OCI-LY7 (cell line): ENCODE results near the gene ARHGEF11. TPM values are rescaled to one million over a fixed set of nuclear protein-coding genes. Genes with fewer than 3 reads are reported as not detected.

ENCODE experiments used
- BruUV-seq: library from RNA; stranded (reverse); fragments of 400-500 nt; replicated peaks from 2 replicates; lab custom pipeline; 2021; lab: Mats Ljungman, UMichigan
- CTCF ChIA-PET: fragments of 300-600 bp; sonication (Branson Sonifier 250); formaldehyde crosslinking; loops from one replicate; lab custom pipeline; 2022; ENCODE audit warnings: antibody characterized with exemption; ENCODE audit not compliant: unreplicated experiment; lab: Charles Lee
- POLR2A ChIA-PET: fragments of 300-600 bp; sonication (Branson Sonifier 250); formaldehyde crosslinking; loops from one replicate; lab custom pipeline; 2022; ENCODE audit warnings: antibody characterized with exemption; lab: Charles Lee
- DNase-seq: peaks from one replicate; pipeline ENCODE4 v3.0.0-alpha.2; 2015; ENCODE audit warnings: low spot score
- H2AFZ ChIP-seq: fragments of 200-600 bp; sonication (generic), shearing (Covaris generic); 2 replicates; pipeline ENCODE4 v1.6.1; 2014; ENCODE audit warnings: mild to moderate bottlenecking, antibody characterized with exemption, low read length, moderate library complexity
- H3K27ac ChIP-seq: fragments of 200-600 bp; sonication (generic); 2 replicates; pipeline ENCODE4 v1.5.1; 2014; ENCODE audit warnings: mixed run types, low read depth, mild to moderate bottlenecking, moderate library complexity, low read length, inconsistent platforms; ENCODE audit not compliant: poor library complexity, severe bottlenecking
- H3K36me3 ChIP-seq: fragments of 200-600 bp; sonication (generic); 2 replicates; pipeline ENCODE4 v1.6.1; 2014; ENCODE audit warnings: mild to moderate bottlenecking, antibody characterized with exemption, low read length, moderate library complexity, mixed read lengths; ENCODE audit not compliant: insufficient read depth
- H3K4me1 ChIP-seq: fragments of 200-600 bp; sonication (generic); 2 replicates; pipeline ENCODE4 v1.5.1; 2014; ENCODE audit warnings: mild to moderate bottlenecking, low read length; ENCODE audit not compliant: insufficient read depth, poor library complexity, severe bottlenecking
- H3K4me2 ChIP-seq: fragments of 200-600 bp; sonication (generic); 2 replicates; pipeline ENCODE4 v1.6.1; 2014; ENCODE audit warnings: mild to moderate bottlenecking, low read length
- H3K4me3 ChIP-seq: fragments of 200-600 bp; sonication (generic); 2 replicates; pipeline ENCODE4 v1.5.1; 2014; ENCODE audit warnings: mild to moderate bottlenecking, low read depth, low read length; ENCODE audit not compliant: poor library complexity, severe bottlenecking
- H3K79me2 ChIP-seq: fragments of 200-600 bp; sonication (generic); 2 replicates; pipeline ENCODE4 v1.6.1; 2016; ENCODE audit warnings: low read depth, mild to moderate bottlenecking, low read length, moderate library complexity, mixed read lengths; ENCODE audit not compliant: insufficient read depth
- H3K9me2 ChIP-seq: fragments of 200-600 bp; sonication (generic); 2 replicates; pipeline ENCODE4 v1.6.1; 2016; ENCODE audit warnings: mild to moderate bottlenecking, low read length, mixed read lengths; ENCODE audit not compliant: insufficient read depth
- H3K9me3 ChIP-seq: fragments of 200-600 bp; sonication (generic); 2 replicates; pipeline ENCODE4 v1.6.1; 2014; ENCODE audit warnings: mild to moderate bottlenecking, mixed run types, low read length, mixed read lengths
- H4K20me1 ChIP-seq: fragments of 200-600 bp; sonication (generic); 2 replicates; pipeline ENCODE4 v1.6.1; 2014; ENCODE audit warnings: mild to moderate bottlenecking, antibody characterized with exemption, low read length, moderate library complexity, mixed read lengths; ENCODE audit not compliant: insufficient read depth
- EZH2phosphoT487 ChIP-seq: fragments of 200-600 bp; sonication (generic); IDR thresholded peaks from 2 replicates; pipeline ENCODE4 v1.6.1; 2018; ENCODE audit warnings: low read depth, borderline replicate concordance, mild to moderate bottlenecking, mixed run types, antibody characterized with exemption, low read length, moderate library complexity, mixed read lengths
- intact Hi-C: fragments of 100-400 bp; cut with micrococcal nuclease; formaldehyde crosslinking; loops from one replicate; pipeline ENCODE4 v1.10.0; 2022; ENCODE audit not compliant: unreplicated experiment
- total RNA-seq, 2 experiments: library from RNA; depleted of rRNA in 1 of 2; stranded (reverse); fragments of >200 nt in 1 of 2; shearing (Covaris generic) in 1 of 2; gene quantifications; 2 replicates each; pipeline ENCODE4 v1.2.3, GENCODE V29; 2014 to 2022
- TF ChIP-seq, protein P1 (sequence below): fragments of 200-600 bp; sonication (generic); conservative IDR thresholded peaks from 2 replicates; pipeline ENCODE4 v1.5.1; 2014; ENCODE audit warnings: mild to moderate bottlenecking, antibody characterized with exemption, low read length, moderate library complexity, mixed read lengths

ARHGEF11 gene
- total RNA-seq, 2 experiments from 2014 or later = 1.5 to 3.4 TPM

- Histone ChIP-seq H3K27ac (no peak overlapping the region), H4K20me1 (no peaks in the 10 kb centered on the region), H3K4me2 (no peak overlapping the region), H3K9me2 (no peaks in the 10 kb centered on the region), H3K36me3 (no peaks in the 10 kb centered on the region), H3K9me3 (no peaks in the 10 kb centered on the region), H3K4me3 (no peak overlapping the region), H3K4me1 (no peaks in the 10 kb centered on the region), H3K79me2 (no peaks in the 10 kb centered on the region), H2AFZ (no peak overlapping the region)
- DNase-seq = no peak
- BruUV-seq = no TSS peak
- CTCF ChIA-PET = no interaction called here
- POLR2A ChIA-PET = interaction anchor here (0.5 kb wide), 1 partner anchor 81 kb away, joined by 4 read pairs; no protein-coding TSS in a partner anchor
- intact Hi-C loops = no loop called here
- TF ChIP-seq EZH2phosphoT487 = no peak
- TF ChIP-seq, protein P1, sequence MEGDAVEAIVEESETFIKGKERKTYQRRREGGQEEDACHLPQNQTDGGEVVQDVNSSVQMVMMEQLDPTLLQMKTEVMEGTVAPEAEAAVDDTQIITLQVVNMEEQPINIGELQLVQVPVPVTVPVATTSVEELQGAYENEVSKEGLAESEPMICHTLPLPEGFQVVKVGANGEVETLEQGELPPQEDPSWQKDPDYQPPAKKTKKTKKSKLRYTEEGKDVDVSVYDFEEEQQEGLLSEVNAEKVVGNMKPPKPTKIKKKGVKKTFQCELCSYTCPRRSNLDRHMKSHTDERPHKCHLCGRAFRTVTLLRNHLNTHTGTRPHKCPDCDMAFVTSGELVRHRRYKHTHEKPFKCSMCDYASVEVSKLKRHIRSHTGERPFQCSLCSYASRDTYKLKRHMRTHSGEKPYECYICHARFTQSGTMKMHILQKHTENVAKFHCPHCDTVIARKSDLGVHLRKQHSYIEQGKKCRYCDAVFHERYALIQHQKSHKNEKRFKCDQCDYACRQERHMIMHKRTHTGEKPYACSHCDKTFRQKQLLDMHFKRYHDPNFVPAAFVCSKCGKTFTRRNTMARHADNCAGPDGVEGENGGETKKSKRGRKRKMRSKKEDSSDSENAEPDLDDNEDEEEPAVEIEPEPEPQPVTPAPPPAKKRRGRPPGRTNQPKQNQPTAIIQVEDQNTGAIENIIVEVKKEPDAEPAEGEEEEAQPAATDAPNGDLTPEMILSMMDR = no peak
Measured at GRCh38 chr1:156938813-156939212, 106.7 kb downstream of the ARHGEF11 start.

DNA sequence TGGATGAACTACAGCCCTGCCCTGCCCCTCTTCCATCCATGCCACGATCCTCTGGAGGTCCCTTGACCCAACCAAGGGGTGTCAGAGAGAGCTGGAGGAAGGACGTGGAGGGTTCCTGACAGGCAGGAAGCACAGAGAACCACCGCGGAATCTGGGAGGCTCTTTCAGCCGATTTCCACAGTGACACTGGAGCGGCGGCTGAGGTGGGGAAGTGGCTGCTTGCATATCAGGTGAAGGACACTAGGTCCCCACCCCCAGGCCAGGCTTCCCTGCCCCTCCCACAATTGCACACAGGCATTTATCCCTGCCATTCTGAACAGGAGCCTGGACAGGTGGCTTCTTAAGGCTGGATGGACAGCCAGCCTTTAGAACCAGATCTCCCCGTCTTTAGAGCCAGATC lies 107.7 kb downstream of the ARHGEF11 start:
- H3K27ac ChIP-seq = no peak overlapping the region
- H2AFZ ChIP-seq = no peak overlapping the region
- ChIA-PET POLR2A (no interaction called here), CTCF (no interaction called here)
- H3K79me2 ChIP-seq = no peaks in the 10 kb centered on the region
- H3K4me2 ChIP-seq = no peak overlapping the region
- H3K4me3 ChIP-seq = no peak overlapping the region
- H4K20me1 ChIP-seq = no peaks in the 10 kb centered on the region
- no peaks in the 10 kb centered on the region for H3K36me3 ChIP-seq
- DNase-seq = no peak
- H3K9me3 ChIP-seq = no peaks in the 10 kb centered on the region
- H3K4me1 ChIP-seq = no peaks in the 10 kb centered on the region
- no peaks in the 10 kb centered on the region for H3K9me2 ChIP-seq
- no TSS peak for BruUV-seq
- intact Hi-C loops = no loop called here
- TF ChIP-seq, protein P1 = no peak

DNA sequence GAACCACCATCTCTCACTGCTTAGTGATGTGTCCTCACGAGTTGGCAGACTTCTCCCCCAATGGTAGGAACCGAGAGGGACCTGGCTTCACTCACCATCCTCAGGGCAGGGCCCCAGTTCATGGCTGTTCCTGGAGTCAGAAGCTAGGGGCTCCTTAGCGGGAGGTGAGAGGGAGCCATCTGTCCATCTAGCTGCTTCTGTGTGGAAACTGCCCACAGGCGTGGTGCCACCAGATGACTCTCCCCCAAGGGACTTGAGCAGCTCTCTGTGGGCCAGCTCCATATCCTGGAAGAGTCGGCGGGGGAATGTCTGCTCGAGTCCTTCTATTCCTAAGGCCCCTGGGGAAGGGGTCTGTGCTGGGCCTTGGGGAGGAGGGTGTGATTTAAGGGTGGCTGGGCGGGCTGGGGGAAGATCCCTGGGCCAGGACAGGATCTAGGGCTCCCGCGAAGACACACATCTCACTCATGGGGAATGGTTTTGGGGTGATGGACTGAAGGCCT lies 108.8 kb downstream of the ARHGEF11 start:
- TF ChIP-seq EZH2phosphoT487 = no peak
- TF ChIP-seq, protein P1 = no peak
- Histone ChIP-seq H3K79me2 (no peaks in the 10 kb centered on the region), H3K4me2 (no peak overlapping the region), H3K36me3 (no peaks in the 10 kb centered on the region), H3K9me2 (no peaks in the 10 kb centered on the region), H3K4me1 (no peaks in the 10 kb centered on the region), H2AFZ (no peak overlapping the region), H3K4me3 (no peak overlapping the region), H3K9me3 (no peaks in the 10 kb centered on the region), H4K20me1 (no peaks in the 10 kb centered on the region), H3K27ac (no peak overlapping the region)
- intact Hi-C loops = no loop called here
- CTCF ChIA-PET = no interaction called here
- BruUV-seq = no TSS peak
- DNase-seq = no peak
- POLR2A ChIA-PET = no interaction called here
